Activated CD4-positive, CD25-positive, alpha-beta regulatory T cell treated with anti-CD3 and anti-CD28 coated beads, Interleukin-2, amount 50 U/mL, for 16 hours (primary cell): Measurements from ENCODE around the gene MORN1.

Source experiments
- DNase-seq: peaks from one replicate; pipeline ENCODE4 v3.0.0-alpha.2; 2020; ENCODE audit warnings: low read depth, low spot score

MORN1 gene

GRCh38 chr1:2374252-2375155 lies 16.9 kb downstream of the MORN1 start:
- DNase-seq, result no peak

- DNase-seq, result no peak
Observed at GRCh38 chr1:2373551-2374251, 17.7 kb downstream of the MORN1 start.

- DNase-seq, result no peak
Observed at GRCh38 chr1:2372551-2373490, 18.5 kb downstream of the MORN1 start.

- DNase-seq, result no peak
Observed at GRCh38 chr1:2368053-2368744, 23.2 kb downstream of the MORN1 start.

- no peak for DNase-seq
Observed at GRCh38 chr1:2363847-2364513, 27.4 kb downstream of the MORN1 start.

- no peak for DNase-seq
Observed at GRCh38 chr1:2360588-2361364, 30.6 kb downstream of the MORN1 start.

GRCh38 chr1:2358651-2359640 lies 32.4 kb downstream of the MORN1 start:
- no peak for DNase-seq

- no peak for DNase-seq
Observed at GRCh38 chr1:2358072-2358471, 33.3 kb downstream of the MORN1 start.

GRCh38 chr1:2356911-2357845 lies 34.2 kb downstream of the MORN1 start:
- no peak for DNase-seq

GRCh38 chr1:2356401-2356800 lies 35.0 kb downstream of the MORN1 start:
- DNase-seq, result no peak

- no peak for DNase-seq
Observed at GRCh38 chr1:2355373-2356261, 35.7 kb downstream of the MORN1 start.

- no peak for DNase-seq
Observed at GRCh38 chr1:2354511-2355372, 36.6 kb downstream of the MORN1 start.

GRCh38 chr1:2353551-2354438 lies 37.6 kb downstream of the MORN1 start:
- no peak for DNase-seq

- no peak for DNase-seq
Observed at GRCh38 chr1:2352897-2353550, 38.3 kb downstream of the MORN1 start.
